Embryonic facial prominence (tissue), 1 donor: ENCODE results near the gene CRACDL.
"Not testable (repeated sequence)": the region's sequence is repeated elsewhere in the genome, so short reads cannot be mapped to it uniquely, and the experiment has no call there.

ENCODE experiments used
- DNase-seq: peaks from one replicate; pipeline ENCODE4 v3.0.0-alpha.2; 2016; ENCODE audit errors: extremely low spot score

Gene CRACDL

DNA sequence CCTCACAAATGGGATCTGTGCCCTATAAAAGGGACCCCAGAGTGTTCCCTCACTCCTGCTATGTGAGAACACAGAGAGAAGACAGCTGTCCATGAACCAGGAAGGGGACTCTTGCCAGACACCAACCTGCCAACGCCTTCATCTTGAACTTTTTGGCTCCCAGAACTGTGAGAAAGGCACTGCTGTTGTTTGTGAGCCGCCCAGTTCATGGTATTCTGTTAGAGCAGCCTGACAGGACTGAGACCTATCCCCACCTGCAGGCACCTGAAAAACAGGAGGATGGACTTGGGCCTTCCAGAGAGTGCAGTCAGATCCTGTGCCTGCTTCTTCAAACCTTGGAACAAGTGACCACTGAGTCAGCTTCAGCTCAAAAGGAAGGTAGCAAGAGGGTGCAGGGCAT is 51.4 kb downstream of the CRACDL start:
- no peak for DNase-seq

DNA sequence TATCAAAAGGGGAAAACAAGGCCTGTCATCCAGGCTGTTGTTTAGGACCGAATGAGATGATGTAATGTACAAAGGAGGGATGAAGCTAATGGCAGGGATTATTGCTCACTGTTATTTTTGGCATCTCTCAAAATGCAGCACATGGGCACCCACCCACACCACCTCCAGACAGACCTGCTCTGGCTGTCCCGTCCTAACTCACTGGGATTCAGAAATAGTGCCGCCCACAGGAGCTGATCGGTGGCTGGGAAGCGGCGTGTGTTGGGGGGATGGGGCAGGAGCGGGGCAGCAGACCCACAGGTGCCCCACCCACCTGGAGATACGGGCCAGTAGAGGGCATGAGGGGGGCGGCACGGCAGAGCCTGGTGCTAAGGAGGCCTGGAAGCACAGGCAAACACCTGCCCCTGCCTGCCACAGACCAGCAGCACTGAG is 52.2 kb downstream of the CRACDL start:
- no peak for DNase-seq

DNA sequence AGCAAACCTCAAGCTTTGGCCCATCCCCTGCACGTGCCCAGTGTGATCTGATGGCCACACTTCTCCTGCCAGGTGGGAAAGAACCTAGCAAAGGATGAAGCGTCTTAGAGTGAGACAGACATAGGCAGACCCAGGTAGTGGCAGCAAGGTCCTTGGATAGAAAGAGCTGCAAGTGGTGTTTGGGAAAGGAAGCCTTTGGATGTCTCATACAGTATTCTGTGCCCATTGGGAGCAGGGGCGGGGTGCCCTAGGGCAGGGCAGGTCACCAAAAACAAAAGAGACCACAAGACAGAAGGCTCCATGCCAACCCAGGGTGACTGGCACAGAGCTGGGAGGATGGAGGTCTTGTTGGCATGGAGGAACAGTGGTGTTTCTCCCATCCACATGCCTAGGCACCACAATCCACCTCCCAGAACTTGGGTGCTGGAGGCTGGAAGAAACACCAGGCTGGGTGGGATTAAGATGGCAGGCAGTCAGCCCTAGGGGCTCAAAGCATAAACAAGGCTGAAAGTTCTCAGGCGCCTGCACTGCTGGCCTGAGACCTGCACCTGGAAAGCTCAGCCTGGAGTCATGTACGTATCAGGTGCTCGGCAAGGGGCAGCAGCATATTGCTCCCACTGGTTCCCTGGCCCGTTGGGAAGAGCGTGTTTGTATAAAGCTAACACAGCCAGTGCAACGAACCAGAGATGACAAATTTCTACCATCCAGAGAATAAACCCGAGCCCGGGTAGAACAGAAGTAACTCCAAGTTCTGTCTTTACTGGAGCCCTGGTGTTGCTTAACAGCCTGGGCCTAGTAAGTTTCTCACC is 52.9 kb downstream of the CRACDL start:
- DNase-seq, result no peak

GRCh38 chr2:98882368-98882767 is 53.7 kb downstream of the CRACDL start:
- DNase-seq, result no peak

- DNase-seq, result no peak
Measured at GRCh38 chr2:98881153-98881650, 54.8 kb downstream of the CRACDL start.

- DNase-seq, result no peak
Measured at GRCh38 chr2:98880266-98881152, 55.5 kb downstream of the CRACDL start.

DNA sequence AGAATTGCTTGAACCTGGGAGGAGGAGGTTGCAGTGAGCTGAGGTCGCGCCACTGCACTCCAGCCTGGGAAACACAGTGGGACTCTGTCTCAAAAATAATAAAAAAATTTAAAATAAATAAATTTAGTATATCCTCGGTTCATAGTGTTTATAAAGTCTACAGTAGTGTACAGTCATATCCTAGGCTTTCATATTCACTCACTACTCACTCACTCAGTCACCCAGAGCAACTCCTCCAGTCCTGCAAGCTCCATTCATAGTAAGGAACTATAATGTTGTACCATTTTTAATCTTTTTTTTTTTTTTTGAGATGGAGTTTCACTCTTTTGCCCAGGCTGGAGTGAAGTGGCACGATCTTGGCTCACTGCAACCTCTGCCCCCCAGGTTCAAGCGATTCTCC is 58.4 kb downstream of the CRACDL start:
- not testable (repeated sequence) for DNase-seq

- no peak for DNase-seq
Measured at GRCh38 chr2:98876741-98877140, 59.3 kb downstream of the CRACDL start.

DNA sequence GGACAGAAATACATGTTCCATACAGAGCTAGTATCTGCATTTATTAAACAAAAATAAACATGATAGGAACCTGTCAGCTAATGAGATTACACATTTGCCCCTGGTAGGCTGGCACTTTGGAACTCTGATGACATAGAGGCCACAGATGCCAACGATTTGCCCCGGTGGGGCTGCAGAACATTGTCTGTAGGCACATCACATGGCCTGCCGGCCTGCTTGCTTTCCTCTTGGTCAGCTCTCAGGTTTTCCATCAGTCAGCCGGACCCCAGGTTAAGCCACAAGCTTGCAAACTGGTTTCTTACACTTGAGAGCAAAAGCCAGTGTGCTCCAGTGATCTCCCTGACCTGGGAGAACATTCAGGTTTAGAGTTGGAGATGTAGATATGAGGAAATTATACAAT is 60.3 kb downstream of the CRACDL start:
- DNase-seq, result no peak

DNA sequence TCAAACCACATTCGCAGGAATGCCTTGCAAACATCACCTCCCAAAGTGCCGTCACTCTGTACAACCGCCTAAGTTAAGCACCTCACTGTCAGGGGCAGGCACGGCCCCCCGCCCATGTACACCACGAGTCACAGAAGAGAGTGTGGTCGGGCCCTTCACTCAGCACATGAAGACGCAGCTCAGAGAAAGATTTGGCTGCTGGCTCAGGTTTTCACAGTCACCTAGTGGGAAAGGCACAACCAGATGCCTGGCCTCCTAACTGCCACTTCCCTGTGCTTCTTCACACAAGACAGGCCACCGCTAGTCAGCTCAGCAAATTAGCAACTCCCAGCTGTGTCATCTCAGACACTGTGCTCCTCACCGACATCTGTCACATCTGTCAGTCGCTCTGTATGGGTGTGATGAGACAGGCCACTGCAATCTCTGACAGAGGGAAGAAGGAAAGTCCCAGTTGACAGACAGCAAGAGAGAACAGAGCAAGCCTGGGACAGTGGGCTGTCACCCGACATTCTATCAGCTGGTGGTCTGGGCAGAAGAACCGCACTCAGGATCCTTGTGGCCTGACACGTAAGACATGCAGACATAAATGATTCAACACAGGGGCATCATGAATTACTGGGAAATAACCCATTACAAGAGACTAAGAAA is 60.8 kb downstream of the CRACDL start:
- no peak for DNase-seq

DNA sequence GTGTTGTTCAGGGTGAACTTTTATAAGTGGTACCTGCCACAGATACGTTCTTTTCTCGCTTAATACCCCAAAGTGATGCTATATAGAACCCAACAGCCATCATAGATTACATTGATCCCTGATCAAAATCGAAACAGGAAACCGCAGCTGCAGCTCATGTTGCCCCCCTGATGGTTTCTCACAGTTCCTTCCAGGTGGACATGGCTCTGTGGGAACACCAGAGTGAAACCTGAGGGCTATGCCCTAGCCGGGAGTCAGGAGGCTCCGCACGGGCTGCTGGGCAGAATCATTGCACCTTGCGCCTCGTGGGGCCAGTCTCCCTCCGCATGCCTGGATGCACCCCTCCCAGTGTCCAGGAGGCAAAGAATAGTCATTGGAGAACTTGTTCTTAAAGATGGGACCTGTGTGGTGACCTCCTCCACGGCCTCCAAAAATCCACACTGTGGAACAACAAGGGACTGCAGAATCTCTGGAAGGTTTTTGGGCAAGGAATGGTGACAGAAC is 61.8 kb downstream of the CRACDL start:
- no peak for DNase-seq

- no peak for DNase-seq
Measured at GRCh38 chr2:98872526-98872925, 63.5 kb downstream of the CRACDL start.

- no peak for DNase-seq
Measured at GRCh38 chr2:98871506-98871905, 64.5 kb downstream of the CRACDL start.

DNA sequence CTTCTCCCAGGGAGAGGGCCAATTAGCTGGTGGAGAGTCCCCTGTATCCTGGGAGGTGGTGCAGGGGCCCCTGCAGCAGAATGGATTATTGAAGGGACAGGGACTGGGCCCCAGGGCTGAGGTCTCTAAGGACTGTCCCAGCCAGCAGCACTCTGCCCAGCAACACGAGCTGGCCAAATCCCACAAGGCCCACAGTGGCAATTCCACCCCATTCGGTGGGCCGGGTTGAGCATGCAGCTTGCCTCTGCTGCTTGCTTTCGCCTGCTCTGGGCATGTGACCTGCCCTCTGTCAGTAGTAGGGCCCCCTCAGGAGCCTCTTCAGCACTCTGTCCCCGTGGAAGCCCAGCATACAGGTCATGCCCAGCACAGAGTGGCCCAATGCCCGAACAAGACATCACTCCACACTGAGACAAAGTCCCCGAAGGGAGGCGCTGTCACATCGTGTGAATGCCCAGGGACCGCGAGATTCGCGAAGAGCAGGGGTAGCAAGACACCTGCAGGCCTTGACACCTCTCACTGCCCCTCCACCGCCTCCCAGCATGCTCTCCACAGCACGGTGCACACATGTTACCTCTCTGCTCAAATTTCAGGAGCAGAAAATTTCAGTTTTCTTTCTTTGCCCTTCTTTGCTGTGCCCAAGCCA is 65.4 kb downstream of the CRACDL start:
- no peak for DNase-seq

DNA sequence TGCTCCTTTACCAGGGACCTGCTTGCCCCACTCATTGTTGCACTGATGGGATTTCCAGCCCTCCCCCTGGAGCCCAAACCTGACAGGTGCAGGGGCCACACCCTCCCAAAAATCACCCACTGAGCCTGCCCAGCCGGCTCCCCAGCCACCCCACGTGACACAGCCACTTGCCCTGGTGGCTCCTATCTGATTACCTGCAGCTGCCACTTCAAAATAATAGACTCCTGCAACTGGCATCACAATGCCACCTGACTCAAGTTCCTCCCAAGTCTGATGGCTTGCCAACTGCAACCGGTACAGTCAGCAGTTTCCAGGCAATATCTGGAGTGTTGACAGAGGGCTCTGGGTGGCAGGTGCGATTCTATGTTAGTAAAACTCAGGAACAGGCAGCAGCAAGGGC is 66.2 kb downstream of the CRACDL start:
- no peak for DNase-seq

GRCh38 chr2:98869272-98869641 is 66.8 kb downstream of the CRACDL start:
- DNase-seq, result peak; percentile 44

GRCh38 chr2:98868548-98869271 is 67.3 kb downstream of the CRACDL start:
- DNase-seq, result no peak

- DNase-seq, result no peak
Measured at GRCh38 chr2:98867539-98868309, 68.3 kb downstream of the CRACDL start.

- no peak for DNase-seq
Measured at GRCh38 chr2:98866033-98866432, 70.0 kb downstream of the CRACDL start.

DNA sequence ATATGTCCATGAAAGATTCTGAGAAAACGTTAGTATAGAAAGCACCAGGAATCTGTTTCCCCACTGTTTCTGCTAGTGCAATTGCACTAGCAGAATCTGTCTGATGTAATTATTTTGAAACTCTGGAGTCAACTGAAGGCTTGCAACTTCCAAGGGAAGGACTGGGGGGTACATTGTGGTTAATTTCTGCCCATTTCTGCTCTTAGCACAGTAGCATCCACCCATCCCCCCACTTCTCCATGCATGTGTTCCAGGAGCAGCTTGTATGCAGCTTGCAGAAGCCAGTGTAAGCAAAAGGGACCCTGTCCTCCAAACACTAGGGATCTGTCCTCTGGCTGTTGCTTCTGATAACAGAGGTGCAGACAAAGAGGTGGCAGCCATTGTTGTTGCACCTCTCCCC is 74.4 kb downstream of the CRACDL start:
- DNase-seq, result no peak
